Retinal pigment epithelial cell (primary cell): Measurements from ENCODE around the gene CIAO3.

ENCODE experiments used
- DNase-seq: peaks from one replicate; pipeline ENCODE4 v3.0.0-alpha.2; 2010; ENCODE audit warnings: low read depth
- H3K4me3 ChIP-seq: 2 replicates; pipeline ENCODE4 v1.5.1; 2011; ENCODE audit warnings: mild to moderate bottlenecking, low read length, control low read depth, moderate library complexity
- CTCF ChIP-seq: conservative IDR thresholded peaks from 2 replicates; pipeline ENCODE4 v1.5.1; 2011; ENCODE audit warnings: low read depth, low read length, control low read depth, inconsistent platforms

CIAO3 gene

DNA sequence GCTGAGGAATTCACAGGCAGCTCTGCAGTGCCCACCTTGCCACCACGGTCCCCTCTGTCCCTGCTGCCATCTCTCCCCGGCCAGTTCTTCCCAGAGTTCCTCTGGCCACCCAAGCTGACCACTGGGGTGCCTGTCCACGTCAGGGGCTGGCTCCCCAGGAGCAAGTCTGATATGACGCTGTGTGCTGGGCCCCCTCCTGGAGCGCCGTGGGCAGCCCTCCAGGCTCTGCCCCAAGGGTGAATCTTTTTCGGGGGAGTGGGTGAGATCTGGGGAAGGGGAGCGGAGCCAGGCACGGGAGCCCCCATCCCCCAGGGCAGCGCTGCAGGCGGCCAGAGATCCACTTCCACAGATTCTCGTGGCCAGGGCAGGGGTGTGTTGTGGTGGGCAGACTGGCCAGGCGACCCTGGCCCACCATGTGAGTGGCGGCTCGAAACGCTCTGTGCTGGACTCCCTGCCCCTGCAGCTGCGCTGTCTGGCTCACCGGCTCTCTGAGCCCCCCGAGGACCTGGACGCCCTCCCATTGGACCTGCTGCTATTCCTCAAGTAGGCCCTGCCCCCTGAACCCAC lies 23.5 kb upstream of the CIAO3 start:
- H3K4me3 ChIP-seq: no peak overlapping the region
- no peak for DNase-seq
- TF ChIP-seq CTCF: no peak

DNA sequence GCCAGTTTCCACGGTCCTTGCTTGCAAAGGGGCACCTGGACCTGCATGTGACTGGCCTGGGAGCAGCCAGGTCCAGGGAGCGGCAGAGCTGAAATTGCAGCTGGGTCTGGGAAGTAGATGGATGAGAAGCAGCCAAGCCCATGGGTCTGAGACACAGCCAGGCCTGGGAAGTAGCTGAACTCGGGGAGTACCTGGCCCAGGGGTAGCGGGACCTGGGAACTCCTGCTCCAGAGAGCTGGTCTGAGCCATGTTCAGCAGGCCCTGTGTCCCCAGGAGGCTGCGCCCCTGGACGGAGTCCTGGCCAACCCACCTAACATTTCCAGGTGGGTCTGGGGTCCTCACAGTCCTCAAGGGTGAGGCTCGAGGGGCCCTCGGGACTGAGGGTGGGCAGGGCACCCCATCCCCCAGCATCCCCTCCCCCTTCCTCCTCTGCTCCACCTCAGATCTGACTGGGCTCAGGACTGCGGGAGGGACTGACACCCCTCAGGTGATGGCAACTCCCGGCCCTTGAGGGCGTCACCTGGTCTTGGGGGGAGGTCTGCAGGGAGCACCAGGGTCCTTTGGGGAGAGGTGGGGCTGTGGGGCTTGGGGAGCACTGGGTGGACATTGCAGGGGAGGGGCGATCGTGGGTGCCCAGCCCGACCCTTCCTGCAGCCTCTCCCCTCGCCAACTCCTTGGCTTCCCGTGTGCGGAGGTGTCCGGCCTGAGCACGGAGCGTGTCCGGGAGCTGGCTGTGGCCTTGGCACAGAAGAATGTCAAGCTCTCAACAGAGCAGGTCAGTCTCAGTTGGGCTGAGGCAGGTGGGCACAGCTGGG lies 22.8 kb upstream of the CIAO3 start:
- no peak for DNase-seq
- no peak for TF ChIP-seq CTCF
- H3K4me3 ChIP-seq: no peak overlapping the region

DNA sequence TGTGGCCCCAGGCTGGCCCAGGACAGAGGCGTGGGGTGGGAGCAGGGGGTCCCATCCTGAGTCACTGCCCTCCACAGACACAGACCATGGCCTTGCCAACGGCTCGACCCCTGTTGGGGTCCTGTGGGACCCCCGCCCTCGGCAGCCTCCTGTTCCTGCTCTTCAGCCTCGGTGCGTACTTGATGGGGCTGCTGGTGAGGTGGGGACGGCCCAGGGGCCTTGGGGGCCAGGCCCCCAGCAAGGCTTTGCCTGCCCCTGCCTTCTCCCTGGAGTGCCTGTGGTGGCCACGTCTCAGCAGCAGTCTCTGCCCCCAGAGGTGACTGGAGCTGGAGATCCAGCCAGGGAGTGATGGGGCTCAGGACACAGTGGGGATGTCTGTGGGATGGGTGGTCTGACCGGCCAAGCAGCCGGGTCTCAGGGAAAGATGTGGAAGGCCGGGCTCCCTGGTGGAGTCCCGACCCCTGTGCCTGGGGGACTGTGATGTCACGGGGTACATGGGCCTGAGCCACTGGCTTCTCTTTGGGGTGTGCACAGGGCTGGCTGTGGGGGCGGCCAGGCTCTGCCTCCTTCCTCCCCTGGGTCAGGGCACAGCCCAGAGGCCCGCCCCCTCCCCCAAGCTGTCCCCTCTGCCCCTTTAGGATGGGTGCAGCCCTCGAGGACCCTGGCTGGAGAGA lies 21.9 kb upstream of the CIAO3 start:
- TF ChIP-seq CTCF: no peak
- DNase-seq: no peak
- no peak overlapping the region for H3K4me3 ChIP-seq

DNA sequence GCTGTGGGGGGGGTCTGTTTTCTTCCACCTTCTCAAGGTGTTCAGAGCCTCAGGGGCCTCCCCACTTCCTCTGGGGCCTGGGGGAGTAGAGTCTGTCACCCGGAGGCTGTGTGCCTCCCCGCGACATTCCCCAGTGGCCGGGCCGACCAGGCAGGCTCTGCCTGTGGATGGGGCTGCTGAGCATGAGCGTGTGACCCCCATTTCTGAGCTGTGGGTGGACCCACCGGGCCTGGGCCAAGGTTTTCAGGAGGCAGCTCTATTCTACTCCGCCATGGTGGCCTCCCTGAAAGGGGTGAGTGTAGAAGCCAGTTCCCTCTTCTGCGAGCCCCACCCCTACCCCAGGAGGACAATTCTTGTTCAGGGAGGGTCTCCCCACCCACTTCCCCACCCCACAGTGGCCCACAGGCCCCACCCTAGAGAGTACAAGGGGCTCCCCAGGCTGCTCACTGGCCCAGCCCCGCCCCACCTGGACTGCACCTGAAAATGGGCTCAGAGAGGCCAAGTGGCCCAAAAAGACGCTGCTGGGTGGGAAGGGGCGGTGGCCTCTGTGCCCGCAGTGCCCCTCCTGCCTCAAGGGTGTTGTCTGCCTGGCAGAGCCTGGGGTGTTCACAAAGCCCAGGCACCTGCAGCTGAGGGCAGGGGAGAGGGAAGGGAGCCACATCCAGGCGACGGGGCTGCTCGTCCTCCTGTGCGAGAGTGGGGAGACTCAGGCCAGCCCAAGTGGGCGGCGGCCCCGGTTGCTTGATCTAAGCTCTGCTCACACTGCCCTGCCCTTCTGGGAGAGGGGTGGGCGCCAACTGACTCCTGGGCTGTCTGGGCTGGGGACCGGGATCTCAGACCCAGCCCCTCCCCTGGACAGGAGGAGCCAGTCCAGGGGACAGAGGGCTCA lies 21.1 kb upstream of the CIAO3 start:
- TF ChIP-seq CTCF: no peak
- H3K4me3 ChIP-seq: no peak overlapping the region

GRCh38 chr16:760545-761343 lies 19.9 kb upstream of the CIAO3 start, which contains the start of gene MSLN:
TSS of gene MSLN (plus strand) at chr16:760734. CDS start at chr16:762681, 1,947 bp downstream.
- H3K4me3 ChIP-seq: no peak within 1 kb of the TSS
- no peak for DNase-seq
- no peak for TF ChIP-seq CTCF

More for the DNA sequence above, 21.1 kb upstream of the CIAO3 start:
- no peak for DNase-seq

DNA sequence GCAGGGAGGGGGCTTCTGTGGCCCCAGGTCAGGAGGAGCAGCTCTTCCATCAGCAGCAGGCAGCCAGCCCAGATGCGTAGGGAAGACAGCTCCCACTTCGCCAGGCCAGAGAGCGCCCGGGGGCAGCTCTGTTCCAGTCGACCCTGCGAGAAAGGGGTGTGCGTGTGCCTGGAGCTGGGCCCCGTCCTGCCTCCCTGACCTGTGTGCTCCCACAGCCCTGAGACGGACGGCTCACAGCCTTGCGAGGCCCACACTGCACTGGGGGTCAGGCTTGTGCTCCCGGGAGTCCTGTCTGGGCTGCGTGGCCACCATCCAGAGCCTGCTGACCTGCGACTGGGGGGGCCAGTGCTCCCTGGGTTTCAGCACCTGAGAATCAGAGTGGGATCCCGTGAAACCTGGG lies 19.3 kb upstream of the CIAO3 start:
- DNase-seq: no peak
- no peak for TF ChIP-seq CTCF
- no peak overlapping the region for H3K4me3 ChIP-seq
